ENCODE measurements around the gene TP63.

TP63 gene

GRCh38 chr3:189622629-189623028, 8.6 kb upstream of the TP63 start:
- no peak for TF ChIP-seq CTCF (IDR thresholded peaks at IDR 0.05; ENCODE audit: insufficient read depth, low read length, missing control alignments)
- no peak for DNase-seq (ENCODE audit: low read depth, low spot score)
- CTCF ChIA-PET = no interaction called here
- POLR2A ChIA-PET = no interaction called here
- no peak overlapping the region for H3K4me3 ChIP-seq (ENCODE audit: low read depth, low read length)

- no peak for TF ChIP-seq CTCF (IDR thresholded peaks at IDR 0.05; ENCODE audit: insufficient read depth, low read length, missing control alignments)
- H3K4me3 ChIP-seq (ENCODE audit: low read depth, low read length) = no peak overlapping the region
- ChIA-PET CTCF (no interaction called here), POLR2A (no interaction called here)
- no peak for DNase-seq (ENCODE audit: low read depth, low spot score)
Measured at GRCh38 chr3:189624130-189624529, 7.1 kb upstream of the TP63 start.

GRCh38 chr3:189625071-189625470, 6.1 kb upstream of the TP63 start:
- POLR2A ChIA-PET = no interaction called here
- CTCF ChIA-PET = no interaction called here
- no peak overlapping the region for H3K4me3 ChIP-seq (ENCODE audit: low read depth, low read length)
- no peak for TF ChIP-seq CTCF (IDR thresholded peaks at IDR 0.05; ENCODE audit: insufficient read depth, low read length, missing control alignments)
- no peak for DNase-seq (ENCODE audit: low read depth, low spot score)

GRCh38 chr3:189625572-189625971, 5.6 kb upstream of the TP63 start:
- ChIA-PET CTCF (no interaction called here), POLR2A (no interaction called here)
- TF ChIP-seq CTCF (IDR thresholded peaks at IDR 0.05; ENCODE audit: insufficient read depth, low read length, missing control alignments) = no peak

GRCh38 chr3:189626286-189626685, 4.9 kb upstream of the TP63 start:
- ChIA-PET POLR2A (no interaction called here), CTCF (no interaction called here)
- no peak overlapping the region for H3K4me3 ChIP-seq (ENCODE audit: low read depth, low read length)
- no peak for TF ChIP-seq CTCF (IDR thresholded peaks at IDR 0.05; ENCODE audit: insufficient read depth, low read length, missing control alignments)
- no peak for DNase-seq (ENCODE audit: low read depth, low spot score)

More at GRCh38 chr3:189625572-189625971, 5.6 kb upstream of the TP63 start:
- no peak overlapping the region for H3K4me3 ChIP-seq (ENCODE audit: low read depth, low read length)
- no peak for DNase-seq (ENCODE audit: low read depth, low spot score)

GRCh38 chr3:189629803-189630455, 1.3 kb upstream of the TP63 start:
- CTCF ChIA-PET = interaction anchor here (0.9 kb wide), 1 partner anchor 10 kb away, joined by 4 read pairs; no protein-coding TSS in a partner anchor
- no peak for DNase-seq (ENCODE audit: low read depth, low spot score)
- no peak for TF ChIP-seq CTCF (IDR thresholded peaks at IDR 0.05; ENCODE audit: insufficient read depth, low read length, missing control alignments)

More at GRCh38 chr3:189629803-189630455, 1.3 kb upstream of the TP63 start:
- POLR2A ChIA-PET = interaction anchor here (0.5 kb wide), 1 partner anchor 159 kb away, joined by 5 read pairs; no protein-coding TSS in a partner anchor
- H3K4me3 ChIP-seq (ENCODE audit: low read depth, low read length) = no peak overlapping the region

Measured in AG04449 (cell line).